PFSK-1 (cell line): ENCODE measurements around the gene NACC2.

Source experiments
- FOXP2 ChIP-seq: optimal IDR thresholded peaks from 2 replicates; pipeline ENCODE3; 2011; ENCODE audit warnings: borderline replicate concordance, control low read depth, inconsistent platforms; ENCODE audit not compliant: insufficient read depth; ENCODE audit errors: extremely low read length, extremely low read depth
- POLR2AphosphoS5 ChIP-seq: IDR thresholded peaks from 2 replicates; pipeline ENCODE4 v1.6.1; 2012; ENCODE audit warnings: low read depth, mild to moderate bottlenecking, control low read depth, low read length, moderate library complexity
- SIN3A ChIP-seq: IDR thresholded peaks from 2 replicates; pipeline ENCODE4 v1.6.1; 2012; ENCODE audit warnings: mild to moderate bottlenecking, low read length, moderate library complexity, borderline replicate concordance; ENCODE audit not compliant: insufficient read depth
- TAF1 ChIP-seq: IDR thresholded peaks from 2 replicates; pipeline ENCODE4 v1.6.1; 2012; ENCODE audit warnings: low read length, control low read depth, borderline replicate concordance; ENCODE audit not compliant: insufficient read depth
- TF ChIP-seq, protein P1 (sequence below), 2 experiments: IDR thresholded peaks; 2 replicates each; pipeline versions ENCODE4 v1.6.1 to v1.8.0; 2011 to 2012; ENCODE audit warnings: low read depth in 2 of 2, low read length in 2 of 2, control low read depth in 1 of 2, inconsistent platforms in 1 of 2, mild to moderate bottlenecking in 1 of 2, moderate library complexity in 1 of 2; ENCODE audit not compliant: insufficient read depth in 1 of 2

Gene NACC2

DNA sequence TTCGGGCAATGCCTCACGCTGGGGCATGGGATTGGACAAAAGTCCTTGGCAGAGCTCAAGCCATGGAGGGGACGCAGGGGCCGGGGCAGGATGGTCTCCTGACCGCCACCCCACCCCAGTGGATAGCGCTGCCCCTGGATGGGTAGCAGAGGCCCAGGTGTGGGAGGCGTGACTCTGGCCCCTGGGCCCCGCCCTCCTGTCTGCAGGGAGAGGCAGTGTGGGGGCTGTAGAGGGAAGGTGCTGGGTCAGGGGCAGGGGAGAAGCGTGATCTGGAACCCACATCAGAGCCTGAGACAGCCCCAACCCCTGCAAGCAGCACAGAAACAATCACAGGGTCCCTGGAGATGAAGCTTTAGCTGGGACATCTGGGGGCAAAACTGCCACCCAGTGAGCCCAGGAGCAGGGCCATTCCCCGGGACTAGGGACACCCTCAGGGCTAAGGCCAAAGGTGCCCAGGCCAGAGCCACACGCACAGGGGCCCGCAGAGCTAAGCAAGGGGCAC, 36.2 kb downstream of the NACC2 start:
- TF ChIP-seq, protein P1, sequence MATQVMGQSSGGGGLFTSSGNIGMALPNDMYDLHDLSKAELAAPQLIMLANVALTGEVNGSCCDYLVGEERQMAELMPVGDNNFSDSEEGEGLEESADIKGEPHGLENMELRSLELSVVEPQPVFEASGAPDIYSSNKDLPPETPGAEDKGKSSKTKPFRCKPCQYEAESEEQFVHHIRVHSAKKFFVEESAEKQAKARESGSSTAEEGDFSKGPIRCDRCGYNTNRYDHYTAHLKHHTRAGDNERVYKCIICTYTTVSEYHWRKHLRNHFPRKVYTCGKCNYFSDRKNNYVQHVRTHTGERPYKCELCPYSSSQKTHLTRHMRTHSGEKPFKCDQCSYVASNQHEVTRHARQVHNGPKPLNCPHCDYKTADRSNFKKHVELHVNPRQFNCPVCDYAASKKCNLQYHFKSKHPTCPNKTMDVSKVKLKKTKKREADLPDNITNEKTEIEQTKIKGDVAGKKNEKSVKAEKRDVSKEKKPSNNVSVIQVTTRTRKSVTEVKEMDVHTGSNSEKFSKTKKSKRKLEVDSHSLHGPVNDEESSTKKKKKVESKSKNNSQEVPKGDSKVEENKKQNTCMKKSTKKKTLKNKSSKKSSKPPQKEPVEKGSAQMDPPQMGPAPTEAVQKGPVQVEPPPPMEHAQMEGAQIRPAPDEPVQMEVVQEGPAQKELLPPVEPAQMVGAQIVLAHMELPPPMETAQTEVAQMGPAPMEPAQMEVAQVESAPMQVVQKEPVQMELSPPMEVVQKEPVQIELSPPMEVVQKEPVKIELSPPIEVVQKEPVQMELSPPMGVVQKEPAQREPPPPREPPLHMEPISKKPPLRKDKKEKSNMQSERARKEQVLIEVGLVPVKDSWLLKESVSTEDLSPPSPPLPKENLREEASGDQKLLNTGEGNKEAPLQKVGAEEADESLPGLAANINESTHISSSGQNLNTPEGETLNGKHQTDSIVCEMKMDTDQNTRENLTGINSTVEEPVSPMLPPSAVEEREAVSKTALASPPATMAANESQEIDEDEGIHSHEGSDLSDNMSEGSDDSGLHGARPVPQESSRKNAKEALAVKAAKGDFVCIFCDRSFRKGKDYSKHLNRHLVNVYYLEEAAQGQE (IDR thresholded peaks at IDR 0.05; ENCODE audit: insufficient read depth in 1 of 2, low read depth in 2 of 2, low read length in 2 of 2) = no peak
- no peak for TF ChIP-seq SIN3A
- no peak for TF ChIP-seq FOXP2
- TF ChIP-seq TAF1 = no peak
- TF ChIP-seq POLR2AphosphoS5 = no peak

DNA sequence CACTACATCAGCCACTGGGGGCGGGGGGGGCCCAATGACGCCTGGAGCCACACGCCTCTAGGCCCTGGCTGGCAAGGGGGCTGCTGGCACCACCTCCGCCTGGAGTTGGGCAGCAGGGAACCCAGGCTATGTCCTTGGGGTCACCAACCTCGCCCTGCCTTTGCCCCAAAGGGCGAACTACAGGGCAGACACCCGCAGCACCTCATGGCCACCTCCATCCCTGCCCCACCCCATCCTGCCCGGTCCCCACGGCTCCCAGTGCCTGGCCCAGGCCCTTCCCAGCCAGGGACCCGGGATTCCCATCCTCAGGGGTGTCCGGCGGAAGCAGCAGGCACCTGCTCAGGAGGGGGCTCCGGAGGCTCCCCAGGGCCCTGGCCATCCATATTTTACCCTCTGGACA, 37.0 kb downstream of the NACC2 start:
- TF ChIP-seq FOXP2 (no peak), POLR2AphosphoS5 (no peak), TAF1 (no peak), SIN3A (no peak)
- TF ChIP-seq, protein P1 (IDR thresholded peaks at IDR 0.05; ENCODE audit: insufficient read depth in 1 of 2, low read depth in 2 of 2, low read length in 2 of 2) = no peak

DNA sequence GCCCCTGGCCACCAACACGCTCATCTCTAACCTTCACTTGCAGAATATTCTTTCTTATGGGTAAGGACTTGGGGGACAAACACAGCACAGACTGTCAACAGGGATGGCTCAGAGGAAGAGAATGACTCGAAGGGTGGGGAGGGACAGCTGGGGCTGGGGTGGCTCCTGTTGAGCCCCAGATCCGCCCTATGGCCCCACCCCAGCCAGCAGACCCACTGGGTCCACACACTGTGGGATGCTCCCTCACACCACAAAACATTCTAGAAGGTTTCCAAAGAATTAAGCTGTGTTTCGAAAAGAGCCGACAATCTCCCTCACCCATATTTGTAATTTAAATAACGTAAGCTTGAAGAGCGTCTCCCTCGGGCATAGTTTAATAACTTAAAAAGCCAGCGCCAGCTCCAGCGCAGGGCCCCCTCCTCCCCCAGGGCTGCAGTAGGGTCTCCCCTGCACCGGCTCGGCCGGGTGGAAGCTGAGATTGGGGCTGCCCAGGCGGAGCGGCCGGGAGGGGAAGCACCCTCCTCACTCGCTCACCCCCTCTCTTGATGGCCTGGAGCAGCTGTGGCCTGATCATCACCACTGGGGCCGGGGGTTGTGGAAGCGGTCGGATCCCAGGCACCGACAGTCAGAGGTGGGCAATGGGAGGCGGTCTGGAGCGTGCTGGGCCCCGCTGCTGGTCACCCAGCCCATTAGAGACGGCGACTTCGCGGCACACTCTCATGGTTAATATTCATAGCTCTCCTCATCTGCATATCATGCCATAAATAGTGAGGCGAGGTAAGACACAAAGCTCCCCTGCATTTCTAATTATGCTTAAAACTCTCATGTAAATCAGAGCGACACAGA, 37.6 kb downstream of the NACC2 start:
- TF ChIP-seq SIN3A (no peak), POLR2AphosphoS5 (no peak)
- TF ChIP-seq, protein P1 (IDR thresholded peaks at IDR 0.05; ENCODE audit: insufficient read depth in 1 of 2, low read depth in 2 of 2, low read length in 2 of 2) = no peak

DNA sequence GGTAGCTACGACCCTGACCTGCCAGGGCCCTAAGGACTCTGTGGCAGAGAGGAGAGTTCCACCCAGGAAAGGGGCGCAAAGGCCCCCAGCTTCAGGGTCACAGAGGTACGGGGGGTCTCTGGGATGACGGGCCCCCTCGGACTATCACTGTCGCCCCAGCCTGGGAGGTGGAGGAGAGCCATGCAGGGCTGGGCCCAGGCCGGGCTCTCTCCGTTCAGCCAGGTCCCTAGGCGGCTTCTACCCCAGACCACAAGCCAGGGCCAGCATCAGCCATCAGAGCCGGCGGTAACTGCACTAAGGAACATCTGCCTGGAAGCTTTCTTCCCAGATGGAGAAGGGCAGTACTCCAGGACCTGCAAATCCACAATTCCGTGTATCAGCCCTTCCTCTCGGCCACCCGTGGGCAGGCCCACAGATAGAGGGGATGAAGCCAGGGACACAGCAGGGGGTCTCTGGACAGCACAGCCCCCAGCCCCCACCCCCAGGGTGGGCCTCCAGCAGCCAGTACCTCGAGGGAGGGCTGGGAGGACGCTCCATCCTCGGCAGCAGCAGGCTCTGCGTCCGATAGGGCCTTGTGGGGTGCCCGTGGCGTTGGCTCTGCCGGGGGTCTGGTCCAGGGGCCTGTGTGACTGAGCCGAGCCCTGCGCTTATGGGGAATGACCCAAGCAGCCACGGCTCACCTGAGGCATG, 38.4 kb downstream of the NACC2 start:
- TF ChIP-seq, protein P1 (IDR thresholded peaks at IDR 0.05; ENCODE audit: insufficient read depth in 1 of 2, low read depth in 2 of 2, low read length in 2 of 2) = no peak
- TF ChIP-seq FOXP2 = no peak
- TF ChIP-seq TAF1 = no peak
